ENCODE measurements around the gene TGFBR2. TPM values are rescaled to one million over a fixed set of nuclear protein-coding genes. Genes with fewer than 3 reads are reported as not detected.

TGFBR2 gene
- 16.1 TPM in 2 replicates for total RNA-seq (2021)
- percentile 79 among the genes with signal in this experiment for Bru-seq, nascent RNA
- BruChase-seq, experiment 1, labeled RNA remaining after a 2-hour chase, result percentile 69 among the genes with signal in this experiment
- BruChase-seq, experiment 2, labeled RNA remaining after a 6-hour chase, result percentile 56 among the genes with signal in this experiment
- long read RNA-seq, full-length matches to known transcripts, result 20 of 30 reads
- long read RNA-seq, partial matches to known transcripts, result 8 of 30 reads
- long read RNA-seq, other reads (novel, unspliced or antisense), result 2 of 30 reads

DNA sequence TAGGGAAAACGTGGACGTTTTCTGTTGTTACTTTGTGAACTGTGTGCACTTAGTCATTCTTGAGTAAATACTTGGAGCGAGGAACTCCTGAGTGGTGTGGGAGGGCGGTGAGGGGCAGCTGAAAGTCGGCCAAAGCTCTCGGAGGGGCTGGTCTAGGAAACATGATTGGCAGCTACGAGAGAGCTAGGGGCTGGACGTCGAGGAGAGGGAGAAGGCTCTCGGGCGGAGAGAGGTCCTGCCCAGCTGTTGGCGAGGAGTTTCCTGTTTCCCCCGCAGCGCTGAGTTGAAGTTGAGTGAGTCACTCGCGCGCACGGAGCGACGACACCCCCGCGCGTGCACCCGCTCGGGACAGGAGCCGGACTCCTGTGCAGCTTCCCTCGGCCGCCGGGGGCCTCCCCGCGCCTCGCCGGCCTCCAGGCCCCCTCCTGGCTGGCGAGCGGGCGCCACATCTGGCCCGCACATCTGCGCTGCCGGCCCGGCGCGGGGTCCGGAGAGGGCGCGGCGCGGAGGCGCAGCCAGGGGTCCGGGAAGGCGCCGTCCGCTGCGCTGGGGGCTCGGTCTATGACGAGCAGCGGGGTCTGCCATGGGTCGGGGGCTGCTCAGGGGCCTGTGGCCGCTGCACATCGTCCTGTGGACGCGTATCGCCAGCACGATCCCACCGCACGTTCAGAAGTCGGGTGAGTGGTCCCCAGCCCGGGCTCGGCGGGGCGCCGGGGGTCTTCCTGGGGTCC, at the start of gene TGFBR2:
TGFBR2 (plus strand) TSS at position 301 of the 731 bp plus-strand sequence; CDS start at position 584, 283 bp downstream.
- Histone ChIP-seq H3K9me3 (ENCODE audit: low read depth, low read length, poor library complexity, severe bottlenecking) (no peaks in the 10 kb centered on the region), H3K4me3 (ENCODE audit: low read depth, low read length, poor library complexity, severe bottlenecking) (peak within 1 kb of the TSS; percentile 89), H3K36me3 (ENCODE audit: insufficient read depth, low read length, poor library complexity, severe bottlenecking) (no peaks in the 10 kb centered on the region), H3K27ac (ENCODE audit: low read depth, low read length, poor library complexity, severe bottlenecking) (peak within 1 kb of the TSS; percentile 91), H3K27me3 (replicated peaks; ENCODE audit: insufficient read depth, low read depth, low read length, poor library complexity) (no peaks in the 10 kb centered on the region), H3K4me1 (ENCODE audit: insufficient read depth, low read length, poor library complexity, severe bottlenecking) (peaks cover 33% of the 10 kb centered on the region)
- TF ChIP-seq EZH2 (IDR thresholded peaks at IDR 0.05; ENCODE audit: borderline replicate concordance, low read depth, low read length, poor library complexity, severe bottlenecking), result no peak
- no peak for TF ChIP-seq CTCF (conservative IDR thresholded peaks at IDR 0.05; ENCODE audit: low read depth, low read length)
- intact Hi-C loops (cut with micrococcal nuclease; ENCODE audit: unreplicated experiment), result loop anchor here (2.0 kb wide), 2 partner anchors 48 to 86 kb away; no protein-coding TSS in a partner anchor
- DNase-seq (ENCODE audit: low spot score), result peak; percentile 94
- ChIA-PET POLR2A (ENCODE audit: low non-redundant PET) (no interaction called here), CTCF (interaction anchor here (0.7 kb wide), 1 partner anchor 87 kb away, joined by 3 read pairs; no protein-coding TSS in a partner anchor)
- no TSS peak for BruUV-seq (replicated peaks)

GRCh38 chr3:30557746-30558303, 48.6 kb upstream of the TGFBR2 start:
- DNase-seq (ENCODE audit: low spot score), result no peak
- Histone ChIP-seq H3K9me3 (ENCODE audit: low read depth, low read length, poor library complexity, severe bottlenecking) (no peaks in the 10 kb centered on the region), H3K27ac (ENCODE audit: low read depth, low read length, poor library complexity, severe bottlenecking) (no peak overlapping the region), H3K4me1 (ENCODE audit: insufficient read depth, low read length, poor library complexity, severe bottlenecking) (no peaks in the 10 kb centered on the region), H3K27me3 (replicated peaks; ENCODE audit: insufficient read depth, low read depth, low read length, poor library complexity) (no peaks in the 10 kb centered on the region), H3K36me3 (ENCODE audit: insufficient read depth, low read length, poor library complexity, severe bottlenecking) (no peaks in the 10 kb centered on the region), H3K4me3 (ENCODE audit: low read depth, low read length, poor library complexity, severe bottlenecking) (no peak overlapping the region)
- TF ChIP-seq EZH2 (IDR thresholded peaks at IDR 0.05; ENCODE audit: borderline replicate concordance, low read depth, low read length, poor library complexity, severe bottlenecking), result no peak
- TF ChIP-seq CTCF (conservative IDR thresholded peaks at IDR 0.05; ENCODE audit: low read depth, low read length), result no peak
- intact Hi-C loops (cut with micrococcal nuclease; ENCODE audit: unreplicated experiment), result loop anchor here (10.0 kb wide), 1 partner anchor 513 kb away; no protein-coding TSS in a partner anchor
- ChIA-PET POLR2A (ENCODE audit: low non-redundant PET) (no interaction called here), CTCF (interaction anchor here (0.6 kb wide), 1 partner anchor 1910 kb away, joined by 3 read pairs; no protein-coding TSS in a partner anchor)
- no TSS peak for BruUV-seq (replicated peaks)

DNA sequence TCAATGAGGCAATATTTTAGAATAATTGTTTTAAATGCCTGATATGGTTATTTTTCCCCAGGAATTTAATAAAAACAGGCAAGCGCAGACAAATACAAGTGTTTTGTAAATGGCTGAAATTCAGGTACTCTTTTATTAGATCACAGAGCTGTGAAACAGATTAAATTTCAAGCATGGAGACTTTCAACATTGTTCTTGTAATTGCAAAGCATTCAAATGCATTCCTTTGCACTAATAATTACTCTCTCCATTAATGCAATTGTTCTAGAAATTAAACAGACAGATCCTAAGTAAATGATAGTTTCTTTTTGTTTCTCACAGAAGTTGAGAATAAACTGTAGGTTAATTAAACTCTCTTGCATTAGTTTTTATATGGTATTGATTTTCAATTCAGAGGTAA, 42.4 kb upstream of the TGFBR2 start:
- Histone ChIP-seq H3K9me3 (ENCODE audit: low read depth, low read length, poor library complexity, severe bottlenecking) (no peaks in the 10 kb centered on the region), H3K4me1 (ENCODE audit: insufficient read depth, low read length, poor library complexity, severe bottlenecking) (no peaks in the 10 kb centered on the region), H3K36me3 (ENCODE audit: insufficient read depth, low read length, poor library complexity, severe bottlenecking) (no peaks in the 10 kb centered on the region), H3K27ac (ENCODE audit: low read depth, low read length, poor library complexity, severe bottlenecking) (no peak overlapping the region), H3K27me3 (replicated peaks; ENCODE audit: insufficient read depth, low read depth, low read length, poor library complexity) (no peaks in the 10 kb centered on the region), H3K4me3 (ENCODE audit: low read depth, low read length, poor library complexity, severe bottlenecking) (no peak overlapping the region)
- intact Hi-C loops (cut with micrococcal nuclease; ENCODE audit: unreplicated experiment), result no loop called here
- BruUV-seq (replicated peaks), result no TSS peak
- POLR2A ChIA-PET (ENCODE audit: low non-redundant PET), result no interaction called here
- CTCF ChIA-PET, result no interaction called here
- no peak for DNase-seq (ENCODE audit: low spot score)
- TF ChIP-seq CTCF (conservative IDR thresholded peaks at IDR 0.05; ENCODE audit: low read depth, low read length) (no peak), EZH2 (IDR thresholded peaks at IDR 0.05; ENCODE audit: borderline replicate concordance, low read depth, low read length, poor library complexity, severe bottlenecking) (no peak)
